NB4 (cell line): ENCODE results near the gene DOK7.

Experiments used
- MYC ChIP-seq: IDR thresholded peaks from 2 replicates; pipeline ENCODE4 v1.6.1; 2011; ENCODE audit warnings: low read depth, low read length
- POLR2A ChIP-seq: IDR thresholded peaks from 2 replicates; pipeline ENCODE4 v1.6.1; 2011; ENCODE audit warnings: mild to moderate bottlenecking; ENCODE audit not compliant: insufficient read length; ENCODE audit errors: extremely low read depth
- TF ChIP-seq, protein P1 (sequence below): IDR thresholded peaks from one replicate; pipeline ENCODE4 v1.5.1; 2012; ENCODE audit warnings: low read depth, low read length

DNA sequence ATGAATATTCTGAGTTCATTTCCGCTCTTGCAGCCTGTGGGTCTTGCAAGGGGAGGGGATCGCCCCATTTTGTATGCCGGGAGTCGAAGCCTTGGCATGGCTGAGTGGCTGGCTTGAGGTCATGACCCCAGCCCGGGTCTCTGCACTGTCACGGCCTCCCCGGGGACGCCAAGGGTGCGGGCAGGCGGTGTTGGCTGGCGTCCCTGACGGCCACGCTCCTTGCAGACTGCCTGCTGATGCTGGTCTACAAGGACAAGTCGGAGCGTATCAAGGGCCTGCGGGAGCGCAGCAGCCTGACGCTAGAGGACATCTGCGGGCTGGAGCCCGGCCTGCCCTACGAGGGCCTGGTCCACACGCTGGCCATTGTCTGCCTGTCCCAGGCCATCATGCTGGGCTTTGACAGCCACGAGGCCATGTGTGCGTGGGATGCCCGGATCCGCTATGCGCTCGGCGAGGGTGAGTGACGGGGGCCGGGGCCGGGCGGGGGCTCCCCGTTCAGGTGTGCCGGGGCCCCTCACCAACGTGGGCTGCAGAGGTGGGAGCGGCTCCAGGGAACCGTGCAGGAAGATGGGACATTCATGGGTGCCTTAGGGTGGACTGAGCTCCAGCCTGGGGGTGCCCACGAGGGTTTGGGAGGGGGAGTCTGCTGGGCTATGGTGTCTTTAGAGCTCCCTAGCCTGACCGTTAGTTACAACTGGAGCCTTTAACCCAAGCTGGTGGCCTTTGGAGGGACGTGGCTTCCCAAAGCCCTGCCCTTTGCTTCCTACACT lies 10.3 kb downstream of the DOK7 start:
- TF ChIP-seq, protein P1, sequence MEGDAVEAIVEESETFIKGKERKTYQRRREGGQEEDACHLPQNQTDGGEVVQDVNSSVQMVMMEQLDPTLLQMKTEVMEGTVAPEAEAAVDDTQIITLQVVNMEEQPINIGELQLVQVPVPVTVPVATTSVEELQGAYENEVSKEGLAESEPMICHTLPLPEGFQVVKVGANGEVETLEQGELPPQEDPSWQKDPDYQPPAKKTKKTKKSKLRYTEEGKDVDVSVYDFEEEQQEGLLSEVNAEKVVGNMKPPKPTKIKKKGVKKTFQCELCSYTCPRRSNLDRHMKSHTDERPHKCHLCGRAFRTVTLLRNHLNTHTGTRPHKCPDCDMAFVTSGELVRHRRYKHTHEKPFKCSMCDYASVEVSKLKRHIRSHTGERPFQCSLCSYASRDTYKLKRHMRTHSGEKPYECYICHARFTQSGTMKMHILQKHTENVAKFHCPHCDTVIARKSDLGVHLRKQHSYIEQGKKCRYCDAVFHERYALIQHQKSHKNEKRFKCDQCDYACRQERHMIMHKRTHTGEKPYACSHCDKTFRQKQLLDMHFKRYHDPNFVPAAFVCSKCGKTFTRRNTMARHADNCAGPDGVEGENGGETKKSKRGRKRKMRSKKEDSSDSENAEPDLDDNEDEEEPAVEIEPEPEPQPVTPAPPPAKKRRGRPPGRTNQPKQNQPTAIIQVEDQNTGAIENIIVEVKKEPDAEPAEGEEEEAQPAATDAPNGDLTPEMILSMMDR, result no peak
- TF ChIP-seq POLR2A (no peak), MYC (no peak)
